ENCODE results near the gene ATXN7L3. TPM values are rescaled to one million over a fixed set of nuclear protein-coding genes. Genes with fewer than 3 reads are reported as not detected.

The ATXN7L3 gene
- total and polyA plus RNA-seq, 9 of the 15 experiments (the other 6 are each of a cell fraction or from before 2014, with no cell fraction given), result 0.62 to 66.1 (median 33.2) TPM

GRCh38 chr17:44218344-44219107 lies 18.8 kb upstream of the ATXN7L3 start (continued):
- TF ChIP-seq ZNF655 (CRISPR knock-in tag; IDR thresholded peaks at IDR 0.05) (no peak), DMBX1 (CRISPR knock-in tag; IDR thresholded peaks at IDR 0.05; ENCODE audit: borderline replicate concordance) (no peak), SIRT6 (IDR thresholded peaks at IDR 0.05; ENCODE audit: low read depth, low read length) (no peak), CCAR2 (IDR thresholded peaks at IDR 0.05; ENCODE audit: low read depth, low read length) (no peak), TSHZ1 (CRISPR knock-in tag; IDR thresholded peaks at IDR 0.05) (no peak), SAP30 (IDR thresholded peaks at IDR 0.05; ENCODE audit: borderline replicate concordance, insufficient read depth, low read depth, low read length, poor library complexity, severe bottlenecking) (no peak), ZNF561 (CRISPR knock-in tag; conservative IDR thresholded peaks at IDR 0.05) (no peak), ZNF280B (CRISPR knock-in tag; IDR thresholded peaks at IDR 0.05) (no peak), ZC3H8 (IDR thresholded peaks at IDR 0.05) (no peak), PCBP2 (IDR thresholded peaks at IDR 0.05; ENCODE audit: low read depth, low read length, poor library complexity, severe bottlenecking) (peak; percentile 23), NR3C1 (CRISPR knock-in tag; IDR thresholded peaks at IDR 0.05) (no peak), ARNT (IDR thresholded peaks at IDR 0.05) (no peak), DACH1 (IDR thresholded peaks at IDR 0.05; ENCODE audit: partially characterized antibody) (no peak), NR4A1 (CRISPR knock-in tag; IDR thresholded peaks at IDR 0.05) (no peak), NR4A1 (tag; IDR thresholded peaks at IDR 0.05) (no peak), HCFC1 (IDR thresholded peaks at IDR 0.05; ENCODE audit: low read depth, low read length) (no peak), EHMT2 (IDR thresholded peaks at IDR 0.05) (no peak), MXI1 (IDR thresholded peaks at IDR 0.05; ENCODE audit: low read depth, low read length) (no peak), JUNB (CRISPR knock-in tag; conservative IDR thresholded peaks at IDR 0.05) (no peak), ZNF217 (CRISPR knock-in tag; IDR thresholded peaks at IDR 0.05) (no peak), MEIS2 (IDR thresholded peaks at IDR 0.05; ENCODE audit: partially characterized antibody) (no peak), NCOA1 (IDR thresholded peaks at IDR 0.05; ENCODE audit: low read depth) (no peak)

All from K562 (cell line).